G401 (cell line): ENCODE results near the gene TTLL12. TPM values are rescaled to one million over a fixed set of nuclear protein-coding genes. Genes with fewer than 3 reads are reported as not detected.

Experiments
- DNase-seq: peaks from one replicate; pipeline ENCODE4 v3.0.0-alpha.2; 2015; ENCODE audit warnings: low spot score
- in situ Hi-C: cut with HindIII; loops from 2 replicates; pipeline ENCODE4 v1.10.0; 2016; ENCODE audit warnings: low sequenced_read_pairs, mixed read lengths
- total RNA-seq: library from RNA; depleted of rRNA; stranded (reverse); fragments of >200 nt; shearing (Covaris generic); gene quantifications from 2 replicates; pipeline ENCODE4 v1.2.3, GENCODE V29; 2014

The TTLL12 gene
- total RNA-seq, 1 experiment from 2014 or later: 97.9 TPM

DNA sequence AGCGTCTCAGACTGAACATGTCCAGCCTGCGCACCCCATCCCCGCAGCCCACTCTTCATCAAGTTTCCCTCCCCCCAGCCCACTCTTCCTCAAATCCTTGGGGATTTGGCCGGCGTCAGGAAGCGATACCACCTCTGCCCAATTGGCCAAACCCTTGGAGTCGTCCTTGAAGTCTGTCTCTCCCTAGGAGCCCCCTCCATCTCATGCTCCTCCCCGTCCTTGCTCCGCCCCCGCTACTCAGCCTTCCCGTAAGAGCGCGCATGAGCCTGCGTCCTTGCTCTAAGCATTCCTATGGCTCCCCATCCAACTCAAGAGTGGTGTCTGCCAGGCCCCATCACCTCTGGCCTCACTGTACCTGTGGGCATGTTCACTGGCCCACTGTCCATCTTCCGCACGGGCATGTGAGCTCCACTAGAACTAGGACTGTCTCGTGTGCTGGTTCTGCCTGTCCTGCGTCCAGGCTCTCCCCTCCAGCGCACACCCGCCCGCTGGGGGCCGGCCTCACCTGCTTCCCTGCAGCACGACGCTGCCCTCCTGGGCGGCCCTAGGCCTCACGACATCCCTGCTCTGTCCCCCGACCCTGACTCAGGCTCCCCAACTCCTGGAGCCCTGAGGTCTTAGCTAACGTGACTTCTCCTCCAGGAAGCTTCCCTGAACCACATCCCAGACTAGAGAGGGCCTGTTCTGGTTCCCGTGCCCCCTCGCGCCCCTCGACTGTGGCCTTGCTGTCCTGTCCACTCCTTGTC is 30.5 kb upstream of the TTLL12 start:
- DNase-seq: no peak
- in situ Hi-C loops: no loop called here

DNA sequence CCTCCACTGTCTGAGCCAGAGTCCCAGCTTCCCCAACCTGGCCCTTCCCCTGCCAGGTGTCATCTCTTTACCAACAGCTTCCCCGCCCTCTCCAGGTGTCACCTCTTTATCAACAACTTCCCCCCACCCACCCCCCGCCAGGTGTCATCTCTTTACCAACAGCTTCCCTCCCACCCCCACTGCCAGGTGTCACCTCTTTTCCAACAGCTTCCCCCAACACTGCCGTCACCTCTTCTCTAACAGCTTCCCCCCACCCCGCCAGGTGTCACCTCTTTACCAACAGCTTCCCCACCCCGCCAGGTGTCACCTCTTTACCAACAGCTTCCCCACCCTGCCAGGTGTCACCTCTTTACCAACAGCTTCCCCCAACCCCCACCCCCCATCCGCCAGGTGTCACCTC is 29.8 kb upstream of the TTLL12 start:
- no peak for DNase-seq
- in situ Hi-C loops: no loop called here

DNA sequence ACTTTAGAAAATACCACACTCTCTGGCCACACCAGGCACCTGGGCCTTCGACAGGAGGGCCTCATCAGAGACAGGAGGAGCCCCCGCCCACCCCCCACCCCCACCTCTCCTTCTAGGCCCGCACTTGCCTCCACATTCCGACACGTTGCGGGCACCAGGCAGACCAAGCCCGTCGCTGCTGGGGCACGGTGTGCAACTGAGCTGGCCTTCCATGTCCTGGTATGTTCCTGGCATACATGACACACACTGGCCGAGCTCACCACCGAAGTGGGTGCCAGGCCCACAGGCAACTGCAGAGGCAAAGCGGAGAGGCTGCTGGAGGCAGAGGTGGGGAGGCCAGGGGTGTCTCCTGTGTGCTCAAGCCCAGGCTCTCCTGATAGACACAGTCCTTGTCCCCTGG is 27.0 kb upstream of the TTLL12 start:
- DNase-seq: no peak
- in situ Hi-C loops: no loop called here

DNA sequence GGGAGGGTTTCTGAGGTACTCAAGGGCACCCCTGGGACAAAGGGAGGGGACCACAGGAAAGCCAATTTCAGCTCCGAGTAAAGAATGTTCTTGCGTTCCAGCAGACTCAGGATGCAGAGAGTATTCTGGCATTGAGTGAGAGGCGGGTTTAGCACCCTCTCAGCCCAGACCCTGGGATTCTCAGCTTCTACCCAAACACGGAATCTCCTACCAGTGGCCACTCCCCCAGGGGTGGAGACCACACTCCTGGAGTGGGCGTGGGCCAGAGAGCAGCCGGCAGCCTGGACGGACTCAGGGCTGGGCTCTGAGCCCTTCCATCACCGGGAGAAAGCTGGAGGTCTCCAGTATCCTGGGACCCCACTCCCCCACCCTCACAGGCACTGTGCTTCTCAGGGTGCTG is 26.1 kb upstream of the TTLL12 start:
- no peak for DNase-seq
- in situ Hi-C loops: no loop called here

DNA sequence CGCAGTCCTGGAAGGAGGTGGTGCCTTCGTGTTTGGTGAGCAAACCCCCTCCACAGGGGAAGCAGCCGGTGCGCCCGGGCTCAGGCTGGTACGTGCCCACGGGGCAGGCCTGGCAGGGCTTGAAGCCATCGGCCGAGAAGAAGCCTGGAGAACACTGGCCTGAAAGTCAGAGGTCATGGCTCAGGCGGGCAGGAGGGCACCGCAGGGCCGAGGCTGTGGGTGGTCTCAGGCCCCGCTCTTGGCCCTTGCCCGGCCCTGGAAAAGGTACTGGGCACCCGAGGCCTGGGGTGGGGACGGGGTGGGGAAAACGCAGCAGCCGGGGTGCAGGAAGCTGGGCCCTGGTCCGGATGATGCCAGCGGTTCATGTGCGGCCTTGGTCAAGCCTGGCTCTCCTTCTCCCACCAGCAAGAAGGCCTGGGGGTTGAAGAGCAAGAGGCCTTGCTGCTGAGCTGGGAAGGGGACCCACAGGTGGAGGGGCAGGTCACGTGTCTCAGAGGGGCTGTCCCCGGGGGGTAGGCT is 25.6 kb upstream of the TTLL12 start:
- in situ Hi-C loops: no loop called here

DNA sequence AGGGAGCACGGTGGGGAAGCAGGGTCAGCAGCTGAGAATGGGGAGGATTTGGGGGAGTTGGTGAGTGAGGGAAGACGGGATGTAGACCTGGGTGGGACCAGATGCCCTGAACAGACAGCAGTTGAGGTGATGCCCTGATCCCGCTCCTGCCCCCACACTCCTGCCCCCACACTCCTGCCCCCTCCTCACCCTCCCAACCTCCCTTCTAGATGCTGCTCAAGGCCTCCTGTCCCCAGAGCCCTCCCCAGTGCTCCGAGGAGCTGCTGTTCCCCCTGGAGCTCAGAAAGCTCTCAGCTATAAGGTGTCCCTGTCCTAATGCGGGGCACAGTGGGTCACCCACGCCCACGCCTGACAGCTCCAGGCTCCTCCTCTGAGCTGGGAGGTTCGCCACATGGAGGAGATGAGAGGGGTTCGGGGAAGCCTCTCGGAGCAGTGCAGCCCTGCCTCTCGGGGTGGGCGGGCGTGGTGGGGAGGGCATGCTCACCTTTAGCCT is 25.1 kb upstream of the TTLL12 start:
- in situ Hi-C loops: no loop called here

More for the DNA sequence above, 25.6 kb upstream of the TTLL12 start:
- DNase-seq: no peak

DNA sequence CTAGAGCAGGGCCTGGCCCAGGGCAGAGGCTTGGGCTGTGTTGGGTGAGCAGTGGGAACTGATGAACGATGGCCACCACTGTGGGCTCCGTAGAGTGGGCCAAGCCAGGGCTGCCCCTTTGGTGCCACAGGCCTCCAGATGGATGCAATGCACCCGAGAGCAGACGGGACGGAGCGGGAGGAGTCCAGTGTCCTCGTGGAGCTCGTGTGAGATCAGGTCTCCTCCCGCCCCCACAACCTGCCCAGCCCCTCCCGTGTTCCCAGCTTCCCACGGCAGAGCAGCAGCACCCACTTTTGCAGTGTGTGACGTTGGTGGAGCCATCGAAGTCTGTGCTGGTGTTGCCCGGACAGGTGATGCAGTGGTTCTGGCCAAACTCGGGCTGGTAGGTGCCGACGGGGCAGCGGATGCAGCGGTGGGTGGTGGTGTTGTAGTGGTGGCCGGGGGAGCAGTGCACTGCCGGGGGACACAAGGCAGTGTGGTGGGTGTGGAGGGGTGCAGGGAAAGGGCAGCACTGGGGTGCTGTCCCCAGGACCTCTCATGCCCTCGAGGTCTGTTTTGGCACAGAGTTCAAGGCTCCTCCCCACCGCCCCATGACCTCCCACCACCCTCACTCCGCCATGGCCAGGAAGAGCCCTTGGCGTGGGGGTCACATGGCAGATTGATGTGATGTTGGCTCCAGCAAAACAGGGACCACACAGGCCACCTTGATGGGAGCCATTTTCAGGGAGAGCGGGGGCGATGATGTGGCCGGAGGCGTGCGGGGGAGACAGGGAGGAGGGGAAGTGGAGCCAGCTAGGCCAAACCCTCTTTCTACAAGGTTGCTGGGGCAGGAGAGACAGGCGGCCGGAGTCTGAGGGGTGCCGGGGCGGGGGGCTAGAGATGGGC is 23.9 kb upstream of the TTLL12 start:
- in situ Hi-C loops: no loop called here
- no peak for DNase-seq

More for the DNA sequence above, 25.1 kb upstream of the TTLL12 start:
- DNase-seq: no peak

DNA sequence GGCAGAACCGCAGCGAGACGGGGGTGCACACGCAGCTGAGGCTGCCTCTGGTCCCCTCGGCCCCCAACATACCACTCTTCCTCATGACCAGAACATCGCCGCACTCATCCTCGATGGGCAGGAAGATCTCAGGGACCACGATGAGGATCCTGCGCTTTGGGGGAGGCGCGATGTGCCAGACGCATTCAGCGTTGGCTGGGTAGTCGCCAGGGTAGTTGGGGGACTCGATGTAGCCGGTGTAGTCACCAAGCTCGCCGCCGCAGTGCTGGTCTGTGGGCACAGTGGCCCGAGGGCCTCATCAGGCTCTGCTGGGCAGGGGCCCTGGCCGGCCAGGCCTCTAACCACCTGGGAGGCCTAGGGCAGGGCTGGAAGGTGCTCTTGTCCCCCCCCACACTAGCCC is 23.0 kb upstream of the TTLL12 start:
- in situ Hi-C loops: no loop called here
- DNase-seq: no peak

DNA sequence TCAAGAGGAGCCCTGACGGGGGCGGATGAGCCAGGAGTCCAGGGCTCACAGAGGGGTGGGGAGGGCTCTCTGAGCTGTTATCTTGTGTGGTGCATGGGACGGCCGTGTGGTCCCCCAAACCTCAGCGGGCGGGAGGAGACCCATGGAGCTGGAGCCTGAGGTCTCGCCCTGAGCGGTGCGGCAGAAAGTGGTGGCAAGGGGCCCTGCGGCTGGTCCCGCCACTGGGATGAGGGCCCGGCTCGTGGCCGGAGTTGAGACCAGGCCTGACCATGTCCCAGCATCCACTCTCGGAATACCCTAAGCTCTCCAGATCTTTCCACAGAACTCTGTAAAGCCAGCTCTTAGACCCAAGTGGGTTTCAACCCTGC is 22.6 kb upstream of the TTLL12 start:
- DNase-seq: no peak
- in situ Hi-C loops: no loop called here

DNA sequence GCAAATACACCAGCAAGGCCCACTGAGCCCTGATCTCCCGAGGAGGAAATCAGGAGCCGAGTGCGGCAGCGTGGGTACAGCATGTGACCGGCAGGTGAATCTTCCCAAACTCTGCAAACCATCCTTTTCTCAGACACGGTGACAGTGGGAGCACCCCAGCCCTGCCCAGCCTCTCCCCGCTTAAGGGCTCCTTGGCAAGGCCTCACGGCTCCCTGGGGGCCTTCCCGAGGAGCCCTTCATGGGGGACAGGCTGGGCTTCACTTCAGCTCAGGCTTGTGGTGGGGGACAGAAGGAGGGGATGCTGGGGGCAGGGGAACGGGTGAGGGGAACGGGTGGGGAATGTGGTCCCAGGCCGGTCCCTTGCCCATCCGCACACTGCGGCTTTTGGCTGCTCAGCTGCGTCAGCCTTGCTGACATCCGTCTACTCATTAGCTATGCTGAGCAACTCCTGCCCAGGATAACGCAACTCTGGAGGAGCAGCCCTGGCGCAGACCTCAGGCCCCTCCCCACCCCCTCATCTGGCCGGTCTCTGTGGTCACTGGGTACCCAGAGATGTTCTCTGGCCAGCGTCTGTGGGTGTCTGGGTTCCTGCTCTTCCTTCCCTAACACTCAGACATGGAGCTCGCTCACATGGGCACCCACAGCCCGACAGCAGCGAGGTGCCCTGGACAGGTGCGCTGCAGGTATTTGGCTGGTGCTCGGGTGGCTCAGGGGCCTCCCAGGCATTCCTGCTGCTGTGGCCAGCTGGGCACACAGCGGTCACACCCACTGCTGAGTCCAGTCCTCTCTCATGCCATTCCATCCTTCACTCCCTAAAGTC is 22.0 kb upstream of the TTLL12 start:
- no peak for DNase-seq
- in situ Hi-C loops: no loop called here

DNA sequence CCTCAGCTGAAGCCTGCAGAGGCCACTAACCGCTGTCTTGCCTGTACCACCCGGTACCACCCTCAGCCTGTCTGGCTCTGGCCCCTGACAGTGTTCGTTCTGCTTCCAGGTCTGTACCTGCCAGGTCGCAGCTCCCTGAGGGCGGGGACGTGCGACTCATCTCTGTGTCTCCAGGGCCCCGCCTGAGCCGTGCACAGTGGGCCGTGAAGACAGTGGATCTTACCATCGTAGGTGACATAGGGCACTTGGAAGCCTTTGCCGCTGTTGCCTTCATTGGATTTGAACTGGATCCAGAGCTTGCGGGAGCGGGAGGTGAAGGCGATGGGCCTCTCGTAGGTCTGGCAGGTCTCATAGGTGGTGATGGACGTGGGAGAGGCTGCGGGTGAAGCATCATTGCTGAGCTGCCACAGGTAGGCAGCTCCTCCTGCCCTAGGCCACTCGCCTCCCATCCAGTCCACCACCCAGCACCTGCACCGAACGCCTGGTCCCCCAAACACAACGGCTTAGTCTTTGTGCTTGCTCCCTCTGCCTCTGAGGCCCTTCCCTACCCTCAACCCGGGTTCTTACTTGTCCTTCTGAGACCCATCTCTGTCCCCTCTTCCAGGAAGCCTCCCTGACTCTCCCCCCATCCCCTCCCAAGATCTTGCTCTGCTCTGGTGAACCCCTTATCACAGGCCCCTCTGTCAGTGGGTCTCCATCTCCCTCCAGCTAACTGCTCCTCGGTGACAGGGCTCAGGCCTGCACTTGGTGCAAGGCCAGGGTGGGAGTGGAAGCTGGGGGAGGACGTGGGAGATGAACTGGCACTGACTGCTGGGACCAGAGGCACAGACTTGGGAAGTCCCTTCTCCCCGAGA is 21.1 kb upstream of the TTLL12 start:
- in situ Hi-C loops: no loop called here
- no peak for DNase-seq

DNA sequence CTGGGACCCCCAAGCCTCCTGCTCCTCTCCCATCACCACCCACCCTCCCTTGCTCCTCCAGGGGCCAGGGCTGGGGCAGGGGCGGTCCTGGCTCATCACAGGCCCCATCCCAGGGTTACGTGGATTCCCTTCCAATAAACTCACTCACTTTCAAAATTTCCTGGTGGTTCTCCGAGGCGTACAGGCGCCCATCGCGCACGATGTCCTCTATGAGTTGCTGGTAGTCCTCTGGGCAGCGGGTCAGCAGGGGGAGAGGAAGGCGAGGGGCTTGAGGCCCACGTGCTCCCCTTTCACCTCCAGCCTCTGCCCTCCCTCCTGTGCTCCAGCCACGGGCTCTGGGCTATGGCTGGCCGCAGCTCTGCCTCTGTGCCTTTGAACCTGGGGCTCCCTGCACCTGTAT is 20.5 kb upstream of the TTLL12 start:
- DNase-seq: no peak
- in situ Hi-C loops: no loop called here

DNA sequence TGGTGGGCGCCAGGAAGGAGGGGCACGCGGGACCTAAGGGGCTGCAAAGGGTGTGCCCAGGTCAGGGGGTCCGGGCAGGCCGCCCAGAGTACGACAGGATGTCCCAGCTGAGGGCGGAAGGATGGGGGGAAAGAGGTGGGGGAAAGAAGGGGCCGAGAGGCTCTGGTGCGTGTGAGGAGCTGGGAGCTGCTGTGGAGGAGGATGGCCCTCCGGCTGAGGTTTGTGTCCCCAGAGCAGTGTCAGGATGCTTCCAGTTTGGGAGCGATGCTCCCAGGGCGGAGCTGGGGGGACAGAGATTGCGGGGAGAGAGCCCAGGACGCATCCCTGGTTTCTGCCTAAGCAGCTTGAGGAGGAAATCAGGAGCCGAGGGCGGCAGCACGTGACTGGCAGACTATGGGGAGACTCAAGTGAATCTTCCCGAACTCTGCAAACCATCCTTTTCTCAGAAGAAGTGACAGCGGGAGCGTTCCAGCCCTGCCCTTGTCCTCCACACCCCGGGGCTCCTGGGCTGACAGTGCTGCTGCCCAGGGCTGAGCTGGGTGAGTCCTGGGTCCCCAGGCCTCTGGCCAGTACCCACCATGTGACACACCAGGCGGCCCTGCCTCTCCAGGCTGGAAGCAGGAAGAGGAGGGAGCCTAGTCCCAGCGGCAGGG is 19.7 kb upstream of the TTLL12 start:
- in situ Hi-C loops: no loop called here
- no peak for DNase-seq

DNA sequence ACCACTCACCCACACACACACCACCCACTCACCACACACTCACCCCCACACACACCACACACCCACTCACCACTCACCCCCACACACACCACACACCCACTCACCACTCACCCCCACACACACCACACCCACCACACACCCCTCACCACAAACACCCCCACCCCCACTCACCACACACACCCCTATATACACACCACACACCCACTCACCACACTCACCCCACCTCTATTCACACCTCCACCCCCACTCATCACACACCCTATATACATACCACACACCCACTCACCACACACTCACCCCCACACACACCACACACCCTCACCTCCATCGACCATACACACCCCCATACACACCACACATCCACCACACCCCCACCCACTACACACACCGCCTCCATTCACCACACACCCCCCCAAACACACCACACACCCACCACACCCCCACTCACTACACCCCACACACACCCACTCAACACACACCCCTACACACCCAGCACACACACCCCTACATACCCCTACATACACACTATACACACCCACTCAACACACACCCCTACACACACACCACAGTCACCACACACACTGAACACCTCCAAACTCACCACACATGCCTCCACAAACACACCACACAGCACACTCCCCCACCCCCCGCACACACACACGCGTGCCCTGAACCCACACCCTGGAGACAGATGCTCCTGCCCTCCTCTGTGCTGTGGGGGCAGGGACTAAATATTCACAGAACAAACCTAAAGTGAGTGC is 19.0 kb upstream of the TTLL12 start:
- DNase-seq: no peak
- in situ Hi-C loops: no loop called here

DNA sequence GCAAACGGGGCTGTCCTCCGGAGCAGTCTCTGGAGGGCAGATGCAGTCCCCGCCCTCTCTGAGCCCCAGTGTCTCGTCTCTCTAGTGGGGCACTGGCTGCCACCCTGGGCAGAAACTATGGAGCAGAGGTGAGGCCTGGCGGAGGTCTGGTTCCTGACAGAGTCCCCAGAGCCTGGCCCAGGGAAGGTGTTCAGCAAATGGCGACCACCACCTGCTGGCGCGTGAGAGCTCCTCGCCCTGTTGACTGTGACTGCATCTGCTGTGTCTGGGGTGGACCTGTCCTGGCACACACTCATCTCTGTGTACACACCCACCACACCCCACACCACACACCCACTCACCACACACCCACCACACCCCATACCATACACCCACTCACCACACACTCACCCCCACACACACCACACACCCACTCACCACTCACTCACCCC is 18.3 kb upstream of the TTLL12 start:
- in situ Hi-C loops: no loop called here
- DNase-seq: no peak

DNA sequence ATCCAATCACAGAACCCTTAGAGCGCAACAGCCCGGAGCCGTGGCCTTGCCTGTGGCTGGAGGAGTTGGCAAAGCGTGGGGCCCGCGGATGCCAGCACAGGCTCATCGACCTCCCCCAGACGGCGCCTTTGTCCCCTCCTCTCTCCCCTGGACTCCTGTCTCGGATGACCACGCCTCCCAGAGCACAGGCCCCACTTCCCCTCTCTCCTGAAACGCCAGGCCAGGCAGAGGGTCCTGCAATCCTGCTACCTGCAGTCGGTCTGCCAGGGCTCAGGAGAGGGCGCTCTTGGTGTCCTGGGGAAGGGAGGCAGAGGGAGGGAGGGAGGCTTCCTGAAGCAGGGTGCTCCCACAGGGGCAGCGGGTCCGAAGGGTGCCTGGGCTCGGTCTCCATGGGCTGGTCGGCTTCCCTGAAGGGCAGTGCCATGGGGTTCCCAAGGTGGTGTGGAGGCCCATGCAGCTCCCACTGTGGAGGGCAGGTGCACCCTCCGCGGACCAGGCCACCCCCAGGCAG is 16.6 kb upstream of the TTLL12 start:
- DNase-seq: no peak
- in situ Hi-C loops: no loop called here

DNA sequence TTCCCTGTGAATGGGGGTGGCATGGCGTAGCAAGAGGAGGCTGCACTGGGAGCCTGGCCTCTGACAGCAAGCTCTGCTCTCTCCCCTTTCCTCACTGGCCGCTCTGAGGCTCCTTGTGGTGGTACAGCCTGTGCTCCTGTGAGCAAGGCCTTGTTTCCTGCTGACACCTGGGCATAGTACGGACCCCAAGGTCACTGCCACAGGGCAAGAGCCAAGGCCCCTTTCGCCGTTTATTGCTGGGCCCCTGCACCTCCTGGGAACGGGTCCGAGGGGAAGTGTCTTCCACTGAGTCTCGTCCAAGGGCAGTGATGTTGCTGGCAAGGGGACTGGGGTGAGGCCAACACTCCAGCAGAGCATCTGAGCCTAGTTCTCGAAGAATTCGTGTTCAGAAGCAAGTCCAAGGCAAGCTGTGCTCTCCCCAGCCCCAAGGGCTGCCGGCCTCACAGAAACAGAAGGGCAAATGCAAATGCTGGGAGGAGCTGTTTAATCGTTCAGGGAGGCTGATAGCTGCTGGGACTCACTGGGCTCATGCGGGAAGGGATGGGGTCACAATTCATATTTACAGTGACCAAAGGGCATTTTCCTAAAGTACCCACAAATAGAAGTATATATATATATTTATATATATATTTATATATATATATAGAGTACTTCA is 15.9 kb upstream of the TTLL12 start:
- DNase-seq: no peak
- in situ Hi-C loops: no loop called here
